Lower lobe of right lung (tissue), 2 donors: ENCODE measurements around the gene KDF1. TPM values are rescaled to one million over a fixed set of nuclear protein-coding genes. Genes with fewer than 3 reads are reported as not detected.

Experiments used
- ATAC-seq, 2 donors: fragments of 200-7000 bp; cut with Tn5 transposase; one replicate each; pipeline ENCODE4 v1.9.1; 2020 to 2022; ENCODE audit warnings: mild to moderate bottlenecking in 2 of 2, moderate library complexity in 2 of 2
- DNase-seq: peaks from one replicate; pipeline ENCODE4 v3.0.0-alpha.2; 2020
- H3K27ac ChIP-seq: fragments of 200-600 bp; one replicate; pipeline ENCODE4 v1.8.0; 2022
- H3K27me3 ChIP-seq: fragments of 200-600 bp; one replicate; pipeline ENCODE4 v1.8.0; 2022; ENCODE audit warnings: low read depth
- H3K36me3 ChIP-seq: fragments of 200-600 bp; one replicate; pipeline ENCODE4 v1.8.0; 2022; ENCODE audit warnings: mild to moderate bottlenecking
- H3K4me1 ChIP-seq: fragments of 200-600 bp; one replicate; pipeline ENCODE4 v1.8.0; 2022
- H3K4me3 ChIP-seq: fragments of 200-600 bp; one replicate; pipeline ENCODE4 v1.8.0; 2022; ENCODE audit warnings: mild to moderate bottlenecking
- H3K9me3 ChIP-seq: fragments of 200-600 bp; one replicate; pipeline ENCODE4 v1.8.0; 2022
- CTCF ChIP-seq: fragments of 200-600 bp; IDR thresholded peaks from one replicate; pipeline ENCODE4 v1.8.0; 2022; ENCODE audit warnings: antibody characterized with exemption, mild to moderate bottlenecking
- intact Hi-C: fragments of 100-400 bp; cut with DNase I; formaldehyde crosslinking; loops from one replicate; pipeline ENCODE4 v1.11.0; 2022
- total RNA-seq: library from RNA; stranded (reverse); fragmentation: NEBNext Ultra II Directional; extraction: Animal tissue kit (Norgen Biotek cat#: 25700); gene quantifications from one replicate; pipeline ENCODE4 v1.2.1, GENCODE V29; 2021
- donor health status: DM: no; HTN: yes; CAD: no; lungs with severe emphysema.

Gene KDF1
- total RNA-seq, 1 donor from 2014 or later: 8.1 TPM

- intact Hi-C loops: no loop called here
- H3K27ac ChIP-seq: no peak overlapping the region
- H3K4me1 ChIP-seq: no peaks in the 10 kb centered on the region
- ATAC-seq (no peak), DNase-seq (no peak)
- no peaks in the 10 kb centered on the region for H3K27me3 ChIP-seq
- peaks cover 76% of the 10 kb centered on the region for H3K36me3 ChIP-seq
- TF ChIP-seq CTCF: no peak
- H3K4me3 ChIP-seq: no peak overlapping the region
- no peaks in the 10 kb centered on the region for H3K9me3 ChIP-seq
Observed at GRCh38 chr1:26946270-26946669, 14.0 kb downstream of the KDF1 start.

GRCh38 chr1:26945728-26946127, 14.5 kb downstream of the KDF1 start:
- no peak overlapping the region for H3K4me3 ChIP-seq
- TF ChIP-seq CTCF: no peak
- no peaks in the 10 kb centered on the region for H3K9me3 ChIP-seq
- ATAC-seq (no peak), DNase-seq (no peak)
- no peaks in the 10 kb centered on the region for H3K27me3 ChIP-seq
- H3K4me1 ChIP-seq: no peaks in the 10 kb centered on the region
- no peak overlapping the region for H3K27ac ChIP-seq
- intact Hi-C loops: no loop called here
- H3K36me3 ChIP-seq: peaks cover 78% of the 10 kb centered on the region

DNA sequence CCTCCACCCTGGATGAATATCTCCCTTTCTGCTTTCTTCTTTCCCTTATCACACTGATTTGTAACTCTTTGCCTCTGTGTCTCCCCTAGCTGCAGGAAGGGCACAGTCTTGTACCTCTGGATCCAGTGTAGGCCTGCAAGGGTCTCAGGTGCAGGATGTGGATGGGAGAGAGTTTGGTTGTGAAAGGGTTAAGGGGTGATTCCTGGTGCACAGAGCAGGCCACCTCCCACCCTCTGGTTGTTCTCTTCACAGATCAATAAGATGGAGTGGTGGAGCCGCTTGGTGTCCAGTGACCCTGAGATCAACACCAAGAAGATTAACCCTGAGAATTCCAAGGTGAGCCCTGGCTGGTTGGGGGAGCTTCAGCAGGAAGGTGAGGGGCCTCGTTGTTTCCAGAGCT, 15.1 kb downstream of the KDF1 start:
- no peak overlapping the region for H3K4me3 ChIP-seq
- no peaks in the 10 kb centered on the region for H3K27me3 ChIP-seq
- TF ChIP-seq CTCF: no peak
- H3K9me3 ChIP-seq: no peaks in the 10 kb centered on the region
- H3K4me1 ChIP-seq: no peaks in the 10 kb centered on the region
- DNase-seq: no peak
- no peak for ATAC-seq
- peaks cover 78% of the 10 kb centered on the region for H3K36me3 ChIP-seq
- no peak overlapping the region for H3K27ac ChIP-seq
- intact Hi-C loops: no loop called here

GRCh38 chr1:26942656-26943055, 17.6 kb downstream of the KDF1 start:
- no peak for ATAC-seq
- DNase-seq: no peak
- TF ChIP-seq CTCF: no peak

GRCh38 chr1:26941311-26941710, 19.0 kb downstream of the KDF1 start:
- Histone ChIP-seq H3K4me1 (no peaks in the 10 kb centered on the region), H3K36me3 (peaks cover 76% of the 10 kb centered on the region), H3K4me3 (no peak overlapping the region), H3K27ac (no peak overlapping the region), H3K27me3 (no peaks in the 10 kb centered on the region), H3K9me3 (no peaks in the 10 kb centered on the region)
- ATAC-seq (no peak), DNase-seq (no peak)
- no peak for TF ChIP-seq CTCF
- intact Hi-C loops: no loop called here

More at GRCh38 chr1:26942656-26943055, 17.6 kb downstream of the KDF1 start:
- intact Hi-C loops: no loop called here
- H3K4me1 ChIP-seq: no peaks in the 10 kb centered on the region
- no peaks in the 10 kb centered on the region for H3K9me3 ChIP-seq
- no peak overlapping the region for H3K27ac ChIP-seq
- H3K27me3 ChIP-seq: no peaks in the 10 kb centered on the region
- H3K4me3 ChIP-seq: no peak overlapping the region
- H3K36me3 ChIP-seq: peaks cover 75% of the 10 kb centered on the region

DNA sequence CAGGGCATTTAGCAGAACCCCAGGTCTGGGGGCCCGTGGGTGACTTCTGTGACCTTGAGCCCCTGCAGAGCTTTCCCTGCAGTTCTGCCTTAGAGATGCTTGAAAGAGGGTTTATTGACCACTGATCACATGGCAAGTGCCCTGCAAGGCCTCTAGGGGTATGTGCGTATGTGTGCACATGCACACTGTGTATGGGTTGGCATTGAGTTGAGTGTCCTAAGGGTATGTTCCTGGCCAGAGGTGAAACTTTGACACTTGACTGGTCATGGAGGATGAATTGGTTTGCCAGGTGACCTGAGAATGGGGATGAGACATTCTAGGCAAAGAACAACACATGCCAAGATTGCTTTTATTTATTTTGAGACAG, 21.6 kb downstream of the KDF1 start:
- TF ChIP-seq CTCF: no peak
- Histone ChIP-seq H3K9me3 (no peaks in the 10 kb centered on the region), H3K36me3 (peaks cover 63% of the 10 kb centered on the region), H3K27ac (no peak overlapping the region), H3K27me3 (no peaks in the 10 kb centered on the region), H3K4me3 (no peak overlapping the region), H3K4me1 (no peaks in the 10 kb centered on the region)
- DNase-seq (no peak), ATAC-seq (no peak)
- intact Hi-C loops: no loop called here
